HG02884 (cell line): ENCODE measurements around the gene GOLT1B.

Source experiments
- ATAC-seq: cut with Tn5 transposase; IDR thresholded peaks from one replicate; pipeline ENCODE4 v1.9.1; 2021; ENCODE audit warnings: mild to moderate bottlenecking, moderate library complexity; ENCODE audit not compliant: unreplicated experiment

Gene GOLT1B

DNA sequence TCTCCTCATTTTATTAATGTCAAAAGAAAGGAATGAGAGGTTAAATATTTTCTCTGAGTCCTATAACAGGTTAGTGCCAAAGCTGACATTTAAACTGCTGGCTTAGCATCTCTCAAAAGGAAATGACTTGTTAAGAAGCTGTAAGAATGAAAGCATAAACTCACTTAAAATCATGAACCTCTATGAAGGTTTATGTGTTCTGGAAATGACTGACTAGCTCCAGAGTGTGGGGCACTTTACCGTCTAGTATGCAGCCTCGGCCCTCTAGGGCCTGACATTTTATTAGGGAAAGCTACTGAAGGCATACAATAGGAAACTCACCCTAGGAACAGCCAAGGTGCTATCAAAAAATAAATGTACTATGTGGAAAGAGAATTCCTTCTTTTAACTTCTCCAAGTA lies 59.6 kb downstream of the GOLT1B start:
- no peak for ATAC-seq

DNA sequence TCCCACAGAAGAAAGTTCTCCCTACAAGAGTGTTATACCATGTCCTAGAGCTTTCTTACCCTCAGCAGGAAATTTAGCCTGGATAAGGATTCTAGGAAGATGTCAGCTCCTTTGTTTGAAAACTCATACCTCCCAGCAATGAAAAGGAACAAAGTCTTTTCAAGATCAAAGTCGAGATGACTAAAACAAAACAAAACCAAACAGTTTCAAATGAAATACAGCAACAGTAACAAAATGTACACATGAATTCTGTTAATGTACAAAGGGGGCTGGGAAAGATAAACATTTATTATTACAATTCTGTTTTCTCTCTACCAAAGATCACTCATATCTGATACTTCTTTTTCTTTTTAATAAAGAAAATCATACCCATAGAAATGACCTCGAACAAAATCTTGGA lies 61.3 kb downstream of the GOLT1B start:
- ATAC-seq = no peak

- ATAC-seq = no peak
Observed at GRCh38 chr12:21566223-21566906, 64.8 kb downstream of the GOLT1B start.

DNA sequence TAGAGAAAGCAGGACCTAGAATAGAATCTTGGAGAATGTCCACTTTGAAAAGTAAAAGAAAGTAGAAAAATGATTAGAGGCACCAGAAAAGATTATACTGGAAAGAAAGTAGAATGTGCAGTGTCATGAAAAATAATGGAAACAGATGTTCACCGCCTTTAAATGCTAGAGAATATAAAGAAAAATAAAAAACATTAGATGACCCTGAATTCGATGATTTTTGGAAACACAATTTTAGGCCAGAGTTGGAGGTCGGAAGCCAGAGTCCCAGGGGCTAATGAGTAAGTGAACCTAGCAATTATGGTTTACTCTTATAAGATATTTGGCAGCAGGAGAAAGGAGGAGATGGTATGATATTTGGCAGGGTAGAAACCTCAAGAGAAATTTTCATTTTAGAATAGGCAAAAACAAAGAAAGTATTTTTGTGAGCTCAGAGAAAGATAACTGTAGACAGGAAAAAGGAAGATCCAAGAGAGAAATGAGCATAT lies 65.4 kb downstream of the GOLT1B start:
- ATAC-seq = no peak
